HG03571 (cell line): Measurements from ENCODE around the gene AMBRA1.

Experiments used
- ATAC-seq: cut with Tn5 transposase; IDR thresholded peaks from one replicate; pipeline ENCODE4 v1.9.1; 2021; ENCODE audit not compliant: unreplicated experiment

The AMBRA1 gene

GRCh38 chr11:46514370-46514769 lies 79.5 kb downstream of the AMBRA1 start:
- ATAC-seq = no peak

DNA sequence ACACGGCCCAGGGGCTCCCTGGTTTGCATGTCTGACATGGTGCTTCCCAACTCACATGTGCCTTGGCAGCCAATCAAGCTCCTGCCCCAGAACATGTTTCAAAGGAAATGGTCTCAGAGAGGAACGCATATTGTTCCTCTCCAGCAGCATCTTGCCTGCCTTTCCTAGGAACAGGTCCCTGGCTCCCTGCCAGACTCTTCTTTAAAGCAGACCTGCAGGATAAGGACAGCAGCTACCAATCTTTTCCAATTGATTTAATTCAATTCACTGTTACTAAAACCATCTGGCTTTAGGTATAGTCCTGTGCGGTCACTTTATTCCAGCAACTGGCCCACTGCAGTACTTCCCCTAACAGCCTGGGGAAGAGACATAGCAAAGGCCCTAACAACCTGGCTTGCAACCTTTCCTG lies 79.9 kb downstream of the AMBRA1 start:
- no peak for ATAC-seq

- ATAC-seq = no peak
Observed at GRCh38 chr11:46512261-46512881, 81.5 kb downstream of the AMBRA1 start.

DNA sequence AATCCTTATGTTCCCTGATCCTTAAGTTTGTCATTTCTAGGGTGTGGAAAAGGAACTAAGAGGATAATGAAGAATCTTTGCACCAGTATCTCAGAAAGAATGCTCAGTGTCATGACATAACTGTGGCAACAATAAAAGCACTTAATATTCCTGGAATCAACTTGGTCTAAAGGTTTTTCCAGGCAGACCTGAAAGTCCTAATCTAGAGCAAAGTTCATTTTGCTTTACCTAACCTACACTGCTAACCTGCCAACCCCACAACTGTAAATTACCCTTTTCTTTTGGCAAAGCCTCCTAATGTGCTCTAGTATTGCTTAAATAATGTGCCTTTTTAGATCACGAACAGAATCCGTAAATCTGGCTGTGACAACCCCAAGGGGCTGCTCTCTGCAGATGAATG lies 82.5 kb downstream of the AMBRA1 start:
- ATAC-seq = no peak

DNA sequence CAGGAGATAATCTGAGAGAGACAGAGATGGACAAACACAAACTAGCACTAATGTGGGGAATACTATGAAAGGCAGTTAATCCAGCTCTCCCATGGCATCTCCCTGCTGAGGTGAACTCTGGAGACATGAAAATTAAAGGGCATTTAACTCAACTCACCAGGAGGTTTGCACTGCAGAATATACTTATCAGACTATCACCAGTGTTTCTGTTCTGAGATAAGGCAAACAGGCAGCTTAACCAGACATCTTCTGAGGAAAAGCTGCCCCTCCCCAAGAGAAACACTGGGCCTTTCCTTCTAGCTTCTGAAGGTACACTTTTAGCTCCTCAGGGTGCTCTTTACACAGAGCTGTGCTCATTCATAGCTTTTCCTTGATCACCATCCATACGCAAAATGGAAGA lies 85.5 kb downstream of the AMBRA1 start:
- no peak for ATAC-seq

- ATAC-seq = no peak
Observed at GRCh38 chr11:46506483-46506791, 87.4 kb downstream of the AMBRA1 start.

DNA sequence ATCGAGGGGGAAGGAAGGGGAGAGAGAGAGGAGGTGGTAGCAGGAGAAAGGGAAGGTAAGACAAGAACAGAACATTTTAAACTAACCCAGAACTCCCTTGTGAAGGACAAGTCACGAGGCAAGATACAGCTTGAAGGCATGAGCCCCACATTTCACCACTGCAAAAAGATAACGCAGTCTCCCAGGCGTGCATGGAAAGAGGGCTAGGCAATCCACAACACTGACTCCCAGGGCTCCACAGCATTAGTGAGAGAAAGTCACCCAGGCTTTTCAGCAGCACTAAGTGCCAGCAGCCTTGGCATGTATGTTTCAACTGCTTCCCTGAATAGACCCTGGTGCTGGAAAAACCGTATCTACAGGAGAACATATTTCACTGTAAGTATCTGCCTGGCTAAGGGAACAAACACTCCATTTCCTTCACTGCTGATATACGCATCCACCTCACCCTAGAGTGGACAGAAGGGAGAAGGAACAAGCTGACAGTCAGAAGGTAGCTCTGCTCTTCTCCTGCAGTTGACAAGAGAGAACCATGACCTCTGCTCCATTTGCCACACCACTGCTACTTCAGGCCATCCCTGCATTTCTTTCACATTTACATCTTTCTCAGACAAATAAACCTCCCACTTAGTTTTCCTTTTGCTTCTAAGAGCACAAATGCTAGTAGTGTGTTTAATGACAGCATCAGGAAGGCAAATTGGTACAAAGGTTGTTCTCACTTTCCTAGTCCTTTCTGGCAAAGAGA lies 87.9 kb downstream of the AMBRA1 start:
- no peak for ATAC-seq

DNA sequence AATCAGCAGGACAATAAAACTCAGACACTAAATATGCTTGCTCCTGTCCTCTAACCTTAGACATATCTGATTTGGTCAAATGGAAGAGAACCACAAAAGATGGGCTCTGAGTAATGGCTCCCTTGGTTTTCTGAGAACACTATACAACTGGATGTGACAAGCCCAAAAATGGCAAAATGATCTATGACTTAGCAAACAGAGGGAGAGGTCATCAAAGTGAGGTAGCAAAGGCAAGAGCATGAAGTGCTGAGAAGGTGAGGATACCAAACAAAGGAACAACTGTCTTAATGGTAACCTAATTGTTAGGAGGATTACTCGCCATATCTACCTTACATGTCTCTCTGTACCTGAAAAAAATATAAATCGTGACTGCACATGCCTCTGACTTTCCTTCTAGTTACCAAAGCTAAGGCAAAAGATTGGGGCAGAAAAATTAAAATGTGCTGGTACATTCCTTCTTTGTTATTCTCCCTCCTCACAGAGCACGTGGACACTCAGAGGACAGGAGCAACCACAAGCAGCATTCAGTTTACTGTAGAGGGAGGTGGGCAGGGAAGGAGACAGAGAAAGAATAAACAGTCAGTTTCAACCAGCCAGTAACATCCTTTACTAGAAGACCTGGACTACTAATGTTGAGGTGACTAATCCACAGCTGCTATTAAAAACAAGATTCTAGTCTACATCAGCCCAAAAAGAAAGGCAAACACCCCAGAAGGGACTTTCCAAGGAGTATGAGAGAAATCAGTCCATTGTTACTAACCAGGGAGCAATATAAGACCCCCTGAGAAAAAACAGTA lies 88.8 kb downstream of the AMBRA1 start:
- ATAC-seq = no peak

GRCh38 chr11:46499821-46500220 lies 94.0 kb downstream of the AMBRA1 start:
- ATAC-seq = no peak

DNA sequence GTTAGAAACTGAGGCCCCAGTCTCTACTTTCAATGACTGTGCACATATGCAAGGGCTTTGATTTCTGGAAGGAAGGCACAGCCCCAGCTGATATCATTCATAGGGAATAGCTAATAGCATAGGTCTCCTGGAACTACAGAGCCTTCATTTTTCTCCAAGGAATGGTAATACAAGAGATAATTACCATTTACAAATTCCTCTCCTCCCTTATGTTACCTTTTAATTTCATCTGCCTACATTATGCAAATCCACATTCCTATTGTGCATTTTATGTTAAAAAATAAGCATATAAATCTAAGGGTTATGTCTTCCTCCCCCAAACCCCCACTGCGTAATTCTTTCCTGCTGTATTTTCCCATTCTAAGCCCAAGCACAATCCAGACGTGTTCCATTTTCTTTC lies 94.9 kb downstream of the AMBRA1 start:
- no peak for ATAC-seq

DNA sequence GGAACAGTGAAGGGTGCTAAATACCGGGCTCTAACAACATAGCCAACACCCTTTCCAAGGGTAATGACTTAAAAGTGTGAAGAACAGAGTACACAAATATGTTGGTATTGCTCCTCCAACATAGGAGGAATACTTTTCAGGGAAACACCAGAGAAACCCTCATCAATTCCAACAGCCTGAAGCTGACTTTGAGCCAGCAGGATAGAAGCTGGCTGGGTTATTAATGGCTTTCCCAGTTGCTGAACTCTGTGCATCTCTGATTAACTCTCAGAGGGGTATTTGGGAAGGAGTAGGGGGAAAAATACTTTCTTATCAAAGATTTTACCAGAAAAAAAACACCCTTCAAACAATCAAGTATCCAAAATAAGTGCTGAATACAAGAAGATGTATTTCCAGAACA lies 95.6 kb downstream of the AMBRA1 start:
- no peak for ATAC-seq

DNA sequence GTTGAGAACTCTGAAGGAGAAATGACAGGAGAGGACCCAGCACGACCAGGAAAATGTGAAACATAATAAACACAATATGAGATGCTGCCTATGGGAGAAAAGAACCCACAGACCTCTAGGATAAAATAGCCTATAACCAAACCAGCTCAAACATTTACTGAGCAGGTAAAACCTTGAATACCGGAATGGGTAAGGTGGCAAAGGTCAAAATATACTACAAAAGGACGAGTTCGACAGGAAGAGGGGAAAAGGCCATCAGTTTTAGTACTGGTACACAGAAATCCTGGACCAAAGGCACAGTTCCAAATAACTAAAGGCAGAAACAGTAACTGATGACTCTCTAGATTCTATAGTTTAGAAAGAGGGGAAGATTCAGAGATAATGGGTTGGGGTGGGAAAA lies 96.3 kb downstream of the AMBRA1 start:
- ATAC-seq = no peak

- no peak for ATAC-seq
Observed at GRCh38 chr11:46493791-46494190, 100.0 kb downstream of the AMBRA1 start.

GRCh38 chr11:46492532-46492931 lies 101.3 kb downstream of the AMBRA1 start:
- ATAC-seq = no peak

GRCh38 chr11:46491661-46492330 lies 102.0 kb downstream of the AMBRA1 start:
- ATAC-seq = no peak

DNA sequence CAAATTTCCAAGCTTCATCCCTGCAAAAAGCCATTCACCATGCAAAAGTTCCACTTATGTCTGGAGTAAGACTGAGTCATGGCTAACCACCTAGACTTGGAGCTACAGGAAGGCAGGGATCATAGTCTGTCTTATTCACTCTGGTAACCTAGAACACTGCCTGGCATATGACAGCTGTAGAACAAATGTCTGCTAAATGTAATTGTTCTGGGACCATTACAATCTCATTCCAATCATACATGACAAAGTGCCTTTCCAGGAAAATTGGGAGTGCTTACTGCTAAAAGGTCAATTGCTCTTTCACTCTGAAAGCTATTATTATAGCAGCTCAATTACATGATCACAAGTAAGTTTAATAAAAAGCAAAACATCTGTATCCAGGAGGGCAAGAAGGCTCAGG lies 103.2 kb downstream of the AMBRA1 start:
- ATAC-seq = no peak

- no peak for ATAC-seq
Observed at GRCh38 chr11:46489656-46490560, 103.9 kb downstream of the AMBRA1 start.

DNA sequence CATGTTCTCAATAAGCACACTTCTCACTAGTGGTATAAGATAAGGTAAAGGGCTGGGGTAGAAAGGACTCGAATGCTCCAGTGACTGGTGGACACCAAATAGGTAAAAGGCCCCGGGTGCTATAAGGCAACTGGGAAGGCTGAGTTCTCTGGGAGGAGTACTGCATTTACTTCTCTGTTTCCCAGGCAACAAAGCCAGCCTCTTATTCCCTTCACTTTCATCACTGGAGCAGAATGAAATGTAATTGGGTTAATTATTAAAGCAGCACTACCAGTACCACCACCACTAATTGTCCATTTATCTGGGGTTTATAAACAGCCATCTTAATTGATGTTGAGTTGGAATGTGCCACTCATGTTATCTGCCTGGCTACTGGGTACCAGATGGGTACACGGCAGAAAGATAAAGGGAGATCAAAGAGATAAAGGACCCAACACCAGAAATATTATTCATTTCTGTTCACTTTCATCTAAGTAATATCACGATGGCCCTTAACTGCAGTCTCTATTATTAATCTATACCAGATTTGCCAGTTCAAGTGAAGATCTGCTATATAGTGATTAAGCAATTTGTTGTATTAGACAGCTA lies 107.9 kb downstream of the AMBRA1 start:
- no peak for ATAC-seq

DNA sequence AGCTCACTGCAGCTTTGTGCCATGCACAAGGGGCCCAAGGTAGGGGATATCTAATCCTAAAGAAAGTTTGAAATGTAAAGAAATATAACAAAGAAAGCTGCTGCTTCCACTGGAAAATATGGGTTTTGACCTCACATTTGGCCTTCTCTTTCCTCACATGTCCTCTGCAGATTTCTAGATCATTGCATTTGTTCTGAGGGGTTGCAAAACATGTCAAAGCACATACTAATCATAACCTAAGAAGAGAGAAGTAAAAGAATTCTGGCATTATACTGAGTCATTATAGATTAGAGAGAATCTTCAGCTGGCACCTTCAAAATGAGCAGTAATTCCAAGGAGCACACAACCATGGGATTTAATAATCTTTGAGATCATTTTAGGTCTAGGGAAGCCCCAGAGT lies 109.7 kb downstream of the AMBRA1 start:
- ATAC-seq = no peak

DNA sequence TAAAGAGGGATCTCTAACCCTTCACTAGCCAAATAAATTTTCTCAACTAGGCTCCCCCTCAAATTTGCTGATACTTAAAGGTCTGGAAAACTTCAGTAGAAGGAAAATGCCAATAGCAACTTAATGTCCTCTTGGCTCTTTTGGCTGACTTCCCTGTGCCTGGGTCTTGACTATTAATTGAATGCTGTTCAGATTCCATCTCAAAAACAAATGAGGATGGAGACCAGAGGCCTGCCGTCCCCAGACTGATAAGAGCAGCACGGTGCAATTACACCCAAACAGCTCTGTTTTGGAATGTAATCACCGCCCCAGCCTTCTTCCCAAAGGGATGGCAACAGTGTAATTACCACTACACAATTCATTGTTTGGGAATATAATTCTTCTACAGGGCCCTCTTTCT lies 112.9 kb downstream of the AMBRA1 start:
- no peak for ATAC-seq
